NCI-H526 (cell line): ENCODE measurements around the gene EVL.

Experiments
- DNase-seq, 2 experiments: peaks; one replicate each; lab custom pipeline; 2025; lab: John Stamatoyannopoulos, UW

The EVL gene

DNA sequence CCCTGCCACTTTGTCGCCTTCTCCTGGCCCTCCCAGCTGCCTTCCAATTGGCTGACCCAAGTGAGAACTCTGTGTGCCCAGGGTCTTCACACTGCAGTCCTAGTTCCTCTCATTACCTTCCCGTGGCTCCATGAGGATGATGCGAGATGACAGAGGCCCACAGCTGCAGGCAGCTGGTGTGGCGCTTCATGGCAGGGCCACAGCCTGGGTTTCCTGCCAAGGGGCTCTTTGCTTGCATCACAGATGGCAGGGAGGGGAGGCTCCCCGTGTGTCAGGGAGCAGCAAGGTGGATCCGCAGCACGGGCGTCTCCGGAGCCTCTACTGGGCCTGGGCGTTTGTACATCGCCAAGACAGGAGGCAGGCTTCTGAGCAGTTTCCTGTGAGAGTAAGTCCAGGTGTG, 65.3 kb downstream of the EVL start:
- DNase-seq, result peak in 1 of 2 experiments; percentile 49

DNA sequence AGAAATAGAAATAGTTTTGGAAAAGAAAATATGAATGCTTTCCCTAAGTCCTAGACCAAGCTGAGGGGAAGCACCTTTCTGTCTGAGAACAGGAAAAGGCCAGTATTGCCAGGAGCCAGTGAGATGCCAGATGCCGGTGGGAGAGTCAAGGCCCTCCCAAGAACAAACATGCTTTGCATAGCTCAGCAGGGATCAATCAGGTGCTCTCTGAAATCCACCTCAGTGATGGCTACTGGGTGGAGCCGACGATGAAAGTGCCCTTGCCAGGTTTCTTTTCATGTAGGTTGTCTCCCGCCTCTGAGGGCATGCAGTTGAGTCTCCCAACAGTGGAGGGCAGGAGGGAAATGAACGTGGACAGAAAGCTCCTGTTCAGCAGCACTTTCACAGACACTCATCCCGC, 66.0 kb downstream of the EVL start:
- peak; percentile 93 to 96 for DNase-seq

DNA sequence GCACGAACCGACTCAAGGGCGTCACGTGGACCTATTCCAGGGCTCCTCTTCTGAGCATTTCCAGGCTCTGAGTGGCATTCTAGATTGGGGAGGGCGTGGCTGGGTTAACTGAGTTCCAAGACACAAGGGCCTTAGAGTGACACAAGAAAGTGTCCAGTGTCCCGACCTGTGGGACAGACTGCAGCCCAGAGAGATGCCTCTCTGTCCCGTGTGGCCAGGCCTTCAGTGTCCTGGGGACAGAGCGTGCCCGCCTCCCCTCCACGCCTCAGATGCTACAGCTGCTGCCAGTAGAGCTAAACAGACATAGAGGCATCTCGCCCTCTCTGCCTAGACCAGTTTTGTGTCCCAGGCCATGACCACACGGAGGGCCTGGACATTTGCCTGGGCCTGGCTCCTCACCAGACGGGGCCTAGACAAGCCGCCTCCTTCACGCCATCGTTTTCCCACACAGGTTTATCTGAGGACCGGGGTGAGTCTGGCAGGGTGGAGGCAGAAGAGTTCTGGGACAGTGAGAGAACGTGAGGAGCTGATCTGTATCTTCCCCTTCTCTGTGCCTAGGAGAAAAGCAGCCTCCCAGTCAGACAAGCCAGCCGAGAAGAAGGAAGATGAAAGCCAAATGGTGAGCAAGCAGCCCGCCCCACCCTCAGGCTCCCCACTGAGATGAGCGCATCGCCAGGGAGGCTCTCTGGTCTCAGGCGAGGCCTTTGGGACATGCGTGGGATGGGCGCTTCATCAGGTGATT, 67.1 kb downstream of the EVL start:
- DNase-seq, result no peak

DNA sequence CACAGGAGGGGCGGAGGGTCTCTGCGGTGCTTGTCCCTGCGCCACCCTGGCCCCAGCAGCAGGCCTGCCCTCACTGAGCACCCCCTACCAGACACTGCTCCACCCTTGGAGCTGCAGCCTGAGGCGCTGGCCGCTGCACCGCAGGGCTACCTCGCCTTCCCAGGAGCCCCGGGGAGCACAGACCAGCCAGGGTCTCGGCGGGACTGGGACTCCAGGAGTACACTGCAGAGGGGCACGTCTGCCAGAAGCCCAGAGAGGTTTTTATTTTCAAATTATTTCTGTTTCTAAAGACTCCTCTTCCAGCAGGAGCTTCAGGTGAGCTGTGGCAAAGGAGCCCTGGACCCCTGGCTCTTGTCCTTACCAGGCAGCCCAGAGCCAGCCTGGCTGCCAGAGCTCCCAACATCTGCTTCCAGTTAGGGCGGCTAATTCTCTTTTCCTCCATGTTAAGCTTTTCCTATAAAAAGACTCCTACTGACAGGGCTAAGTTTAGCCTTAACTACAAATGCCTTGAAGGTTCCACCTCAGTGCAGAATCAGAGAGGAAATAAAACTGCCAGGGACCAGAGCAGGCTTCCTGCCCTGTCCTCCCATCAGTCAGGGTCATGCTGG, 67.8 kb downstream of the EVL start:
- no peak for DNase-seq

DNA sequence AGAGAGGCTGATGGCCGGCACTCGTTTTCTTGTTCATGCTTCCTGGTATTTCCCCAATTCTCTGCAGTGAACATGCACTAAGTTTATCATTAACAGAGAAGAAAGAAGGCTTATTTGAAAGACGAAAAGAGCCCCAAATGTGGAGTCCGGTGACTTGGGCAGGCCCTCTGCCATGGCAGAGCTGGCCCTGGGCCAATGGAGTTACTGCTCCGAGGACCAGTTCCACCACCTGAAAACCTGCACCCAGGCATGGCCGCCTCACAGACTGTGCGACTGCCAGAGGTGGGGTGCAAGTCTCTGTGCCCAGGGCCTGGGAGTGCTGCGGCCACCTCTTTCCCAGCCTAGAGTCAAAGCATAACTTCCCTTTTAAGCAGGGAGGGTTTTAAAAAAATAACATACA, 69.4 kb downstream of the EVL start:
- no peak for DNase-seq

DNA sequence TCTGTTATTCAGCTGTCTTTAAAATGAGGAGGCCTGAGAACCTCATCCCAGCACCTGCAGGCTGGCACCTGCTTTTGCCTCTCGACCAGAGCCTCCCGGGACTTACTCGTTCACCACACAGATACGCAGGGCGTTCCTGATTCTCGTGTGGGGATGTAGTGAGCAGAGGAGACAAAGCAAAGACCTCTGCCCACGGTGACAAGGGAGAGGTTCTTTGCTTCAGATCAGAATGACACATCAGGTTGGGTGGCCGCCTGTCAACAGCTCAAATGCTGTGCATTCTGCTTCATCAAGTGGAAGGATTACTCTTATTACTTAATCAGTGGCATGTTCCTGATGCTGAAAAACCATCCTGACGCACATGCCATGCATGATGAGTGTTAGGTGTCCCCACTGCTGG, 69.9 kb downstream of the EVL start:
- no peak for DNase-seq

DNA sequence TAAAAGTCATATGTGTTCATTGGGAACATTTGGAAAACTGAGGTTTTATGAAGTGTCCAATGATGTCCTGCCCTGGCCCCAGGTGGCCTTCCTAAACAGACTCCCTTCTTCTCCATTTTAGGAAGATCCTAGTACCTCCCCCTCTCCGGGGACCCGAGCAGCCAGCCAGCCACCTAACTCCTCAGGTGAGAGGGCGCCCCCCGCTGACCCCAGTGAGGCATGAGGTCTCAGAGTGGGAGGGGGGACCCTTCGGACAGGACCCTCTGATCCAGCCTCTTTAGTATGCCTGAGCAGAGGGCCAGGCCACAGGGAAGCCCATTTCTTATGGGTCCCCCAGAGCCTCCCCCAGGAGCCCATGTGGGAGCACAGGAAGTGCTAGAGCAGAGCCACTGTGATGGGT, 70.6 kb downstream of the EVL start:
- no peak for DNase-seq

DNA sequence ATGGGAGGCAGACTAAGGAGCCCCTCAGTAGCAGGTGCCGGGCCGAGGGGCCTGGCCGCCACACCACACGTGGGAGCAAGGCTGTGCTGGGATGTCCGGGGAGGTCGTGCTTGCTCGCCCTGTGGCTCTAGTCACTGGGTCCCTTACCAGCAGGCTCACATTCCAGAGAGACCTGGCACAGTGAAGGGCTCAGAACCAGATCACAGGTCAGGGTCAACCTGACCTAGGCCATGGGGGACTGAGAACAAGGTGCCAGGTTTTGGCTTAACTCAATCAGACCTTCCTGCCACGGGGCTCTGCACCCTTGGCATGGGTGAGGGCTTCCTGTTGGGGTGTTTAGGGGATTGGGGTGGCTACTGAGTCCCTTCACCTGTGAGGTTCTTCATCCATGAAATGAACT, 72.0 kb downstream of the EVL start:
- DNase-seq, result no peak

DNA sequence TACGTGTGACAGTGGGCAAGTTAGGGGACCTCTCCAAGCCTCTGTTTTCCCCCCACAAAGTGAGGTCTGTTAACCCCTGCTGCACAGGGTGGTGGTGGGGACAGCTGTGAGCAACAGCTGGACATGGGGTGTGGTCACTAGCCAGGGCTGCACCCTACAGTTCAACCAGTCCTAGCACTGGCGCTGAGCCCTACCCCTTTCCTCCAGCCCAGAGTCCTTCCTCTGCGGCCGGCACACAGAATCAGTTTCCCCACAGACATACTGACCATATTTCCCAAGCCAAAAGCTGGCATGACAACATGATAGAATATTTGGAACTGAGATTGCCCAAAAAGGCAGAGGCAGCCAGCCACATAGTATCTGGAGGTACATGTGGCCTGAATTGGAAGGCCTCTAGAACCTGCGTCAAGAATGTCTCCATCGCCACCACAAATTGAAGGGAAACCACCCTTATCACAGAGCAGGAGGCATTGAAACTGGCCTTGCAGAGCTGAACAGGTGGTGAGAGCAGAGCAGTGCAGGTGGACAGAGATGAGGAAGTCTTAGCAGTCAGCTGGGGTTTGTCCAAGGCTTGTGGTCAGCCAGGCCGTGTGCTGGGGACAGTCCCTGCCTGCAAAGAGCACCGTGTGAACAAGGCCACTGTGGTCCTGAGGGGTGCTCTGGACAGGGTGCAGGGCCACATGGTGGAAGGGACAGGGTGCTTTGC, 73.0 kb downstream of the EVL start:
- DNase-seq, result no peak

DNA sequence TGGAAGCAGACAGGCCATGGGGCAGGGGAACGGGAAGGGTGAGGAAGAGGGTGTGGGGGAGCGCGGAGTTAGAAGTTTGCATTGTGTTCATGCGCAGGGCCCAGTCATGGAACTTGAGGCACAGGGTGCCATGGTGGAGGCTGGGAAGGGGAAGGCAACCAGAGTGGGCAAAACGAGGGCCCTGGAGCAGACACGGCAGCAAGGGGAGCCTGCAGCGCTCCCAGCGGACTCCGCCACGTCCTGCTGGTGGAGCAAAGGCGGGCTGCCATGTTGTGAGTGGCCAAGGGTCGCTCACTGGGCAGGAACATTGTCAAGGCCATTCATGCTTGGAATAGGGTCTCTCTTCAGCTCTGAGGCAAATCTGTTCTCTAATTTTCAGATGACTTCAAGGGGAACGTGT, 73.7 kb downstream of the EVL start:
- no peak for DNase-seq

DNA sequence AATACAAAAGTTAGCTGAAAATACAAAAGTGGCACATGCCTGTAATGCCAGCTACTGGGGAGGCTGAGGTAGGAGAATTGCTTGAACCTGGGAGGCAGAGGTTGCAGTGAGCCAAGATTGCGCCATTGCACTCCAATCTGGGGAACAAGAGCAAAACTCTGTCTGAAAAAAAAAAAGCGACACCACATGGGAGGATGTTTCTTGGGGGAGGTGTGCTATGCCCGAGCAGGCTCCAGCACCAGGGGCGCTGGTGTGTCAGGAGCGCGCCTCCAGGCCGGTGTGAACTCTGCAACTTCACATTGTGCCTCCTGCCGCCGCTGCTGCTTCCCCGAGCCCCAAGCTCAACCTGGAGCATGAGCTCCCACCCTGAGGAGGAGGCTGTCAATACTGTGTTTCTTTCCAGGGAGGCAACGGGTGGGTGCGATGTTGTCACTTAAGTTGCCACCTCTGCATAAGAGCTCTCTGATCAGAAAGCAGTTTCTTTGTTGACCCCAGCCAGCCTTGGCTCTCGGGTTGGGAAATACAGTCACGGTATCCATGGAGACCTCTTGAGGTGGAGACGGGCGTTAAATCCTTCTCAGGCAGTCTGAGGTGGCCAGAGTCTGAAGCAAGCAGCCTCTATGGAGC, 75.3 kb downstream of the EVL start:
- no peak for DNase-seq

DNA sequence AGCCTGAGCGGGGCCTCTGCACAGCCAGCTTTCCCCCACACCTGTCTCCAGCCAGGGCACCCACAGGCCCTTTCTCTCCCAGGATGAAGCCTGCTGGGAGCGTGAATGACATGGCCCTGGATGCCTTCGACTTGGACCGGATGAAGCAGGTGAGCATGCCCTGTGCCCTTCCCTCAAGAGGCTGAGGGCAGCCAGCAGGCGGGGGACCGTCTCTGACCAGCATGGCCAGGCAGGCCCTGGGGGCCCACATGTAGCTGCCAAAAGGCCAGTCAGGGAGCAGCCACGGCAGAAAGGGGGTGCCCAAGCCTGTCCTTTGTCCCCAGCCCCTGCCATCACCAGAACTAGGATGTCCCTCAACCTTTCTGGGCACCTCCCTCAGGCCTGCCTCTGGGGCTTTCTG, 75.9 kb downstream of the EVL start:
- no peak for DNase-seq

DNA sequence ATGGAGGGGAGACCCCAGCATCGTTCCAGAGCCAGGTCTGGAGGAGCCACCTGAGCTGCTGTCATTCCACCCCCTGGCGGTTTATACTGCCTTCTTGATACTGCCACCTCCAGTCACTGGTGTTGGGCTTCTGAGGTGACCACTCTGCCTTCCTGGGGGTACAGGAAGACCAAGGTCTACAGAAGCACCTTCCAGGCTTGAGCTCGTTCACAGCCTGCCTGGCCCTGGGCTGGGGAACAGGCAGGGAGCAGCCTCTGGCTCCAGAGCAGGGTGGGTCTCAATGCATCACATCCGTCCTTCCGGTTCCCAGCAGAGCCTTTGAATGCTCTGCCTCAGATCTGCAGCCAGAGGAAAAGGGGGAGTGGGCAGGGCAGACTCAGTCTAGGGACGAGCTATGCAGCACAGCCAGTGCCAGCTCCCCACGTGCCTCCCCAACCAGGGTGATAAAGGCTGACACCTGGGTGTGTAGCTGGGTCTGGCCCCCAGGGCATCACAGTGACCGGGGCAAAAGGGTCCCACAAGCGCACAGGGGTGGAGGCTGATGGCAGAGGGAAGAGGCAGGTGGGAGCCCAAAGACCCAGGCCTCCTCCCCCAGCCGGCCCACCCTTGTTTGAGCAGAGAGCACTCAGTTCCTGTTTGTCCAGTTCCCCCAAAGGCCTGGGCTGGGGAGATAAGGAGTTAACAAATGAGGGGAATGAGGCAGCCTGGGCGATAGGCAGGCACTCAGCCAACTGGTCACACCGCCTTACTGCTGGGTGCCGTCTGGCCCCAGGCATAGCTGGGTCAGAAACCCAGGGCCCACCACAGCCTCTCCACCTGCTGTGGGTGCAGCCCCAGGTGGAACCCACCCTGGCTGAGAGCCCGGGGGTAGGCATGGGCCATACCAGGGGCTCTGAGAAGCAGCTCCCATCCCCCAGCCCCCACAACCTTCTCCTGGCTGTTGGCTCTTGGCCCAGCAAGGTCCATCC, 77.1 kb downstream of the EVL start:
- DNase-seq, result no peak

DNA sequence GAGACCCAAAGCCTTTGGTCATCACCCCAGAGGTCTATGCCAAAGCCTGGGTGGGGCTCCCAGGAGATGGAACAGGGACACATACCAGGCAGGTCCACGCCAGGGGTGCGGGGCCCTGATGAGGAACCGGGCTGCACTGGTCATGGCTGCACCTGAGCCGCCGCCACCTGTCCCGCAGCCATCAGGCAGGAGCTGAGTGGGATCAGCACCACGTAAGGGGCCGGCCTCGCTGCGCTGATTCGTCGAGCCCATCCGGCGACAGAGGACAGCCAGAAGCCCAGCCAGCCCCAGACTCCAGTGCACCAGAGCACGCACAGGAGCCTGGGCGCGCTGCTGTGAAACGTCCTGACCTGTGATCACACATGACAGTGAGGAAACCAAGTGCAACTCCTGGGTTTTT, 78.3 kb downstream of the EVL start:
- DNase-seq, result no peak

DNA sequence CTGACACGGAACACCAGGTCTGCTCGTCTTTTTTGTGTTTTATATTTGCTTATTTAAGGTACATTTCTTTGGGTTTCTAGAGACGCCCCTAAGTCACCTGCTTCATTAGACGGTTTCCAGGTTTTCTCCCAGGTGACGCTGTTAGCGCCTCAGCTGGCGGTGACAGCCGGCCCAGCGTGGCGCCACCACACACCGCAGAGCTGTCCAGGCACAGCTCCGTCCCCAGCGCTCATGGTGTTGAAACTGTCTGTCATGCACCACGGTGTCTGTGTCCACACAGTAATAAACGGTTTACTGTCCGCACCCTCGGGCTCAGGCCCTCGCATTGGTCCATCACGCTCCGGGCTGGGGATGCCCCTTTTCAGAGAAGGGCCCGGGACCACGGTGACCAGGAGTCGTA, 78.7 kb downstream of the EVL start:
- no peak for DNase-seq

DNA sequence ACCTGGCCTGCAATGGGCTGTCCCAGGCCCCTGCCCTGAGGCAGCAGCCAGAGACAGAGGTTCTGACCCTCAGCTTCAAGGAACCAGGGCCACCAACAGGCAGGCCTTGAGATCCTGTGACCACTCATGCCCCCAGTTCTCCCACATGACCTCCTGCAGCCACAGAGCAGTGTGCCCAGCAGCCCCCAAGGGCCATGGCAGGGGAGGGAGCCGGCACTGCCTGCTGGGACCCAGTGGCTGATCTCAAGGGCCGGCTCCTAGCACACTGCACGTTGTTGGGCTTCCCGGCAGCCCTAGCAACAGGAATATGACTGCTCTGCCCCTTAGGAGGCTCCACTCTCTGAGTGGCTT, 79.4 kb downstream of the EVL start:
- DNase-seq, result no peak

DNA sequence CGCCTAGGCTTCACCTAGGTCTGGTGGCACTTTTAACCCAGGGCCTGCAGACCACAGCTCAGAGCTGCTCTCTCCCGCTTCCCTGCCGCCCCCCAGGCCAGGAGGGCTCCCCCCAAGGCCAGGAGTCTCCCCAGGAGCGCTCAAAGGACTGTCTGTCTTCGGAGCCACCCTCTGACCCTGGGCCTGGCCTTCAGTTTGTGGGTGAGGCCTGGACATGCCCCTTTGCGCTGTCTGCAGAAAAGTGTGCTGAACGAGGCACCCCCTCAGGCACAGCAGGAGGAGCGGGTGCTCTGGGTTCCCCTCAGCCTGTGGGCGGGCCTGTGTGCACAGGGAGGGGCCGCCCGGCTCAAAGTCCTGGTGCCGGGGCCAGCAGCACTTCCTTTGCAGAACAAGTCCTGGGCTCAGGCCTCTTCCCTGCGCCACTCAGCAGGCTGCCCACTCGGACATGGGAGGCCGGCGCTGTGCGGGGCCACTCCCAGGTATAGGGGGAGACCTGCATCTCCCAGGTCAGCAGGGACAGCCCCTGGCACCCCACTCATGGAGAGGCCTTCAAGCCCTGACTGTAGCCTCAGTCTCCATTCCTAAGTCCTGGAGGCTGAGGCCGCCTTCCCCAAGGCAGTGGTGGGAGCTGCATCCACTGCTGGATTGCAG, 79.9 kb downstream of the EVL start:
- no peak for DNase-seq

DNA sequence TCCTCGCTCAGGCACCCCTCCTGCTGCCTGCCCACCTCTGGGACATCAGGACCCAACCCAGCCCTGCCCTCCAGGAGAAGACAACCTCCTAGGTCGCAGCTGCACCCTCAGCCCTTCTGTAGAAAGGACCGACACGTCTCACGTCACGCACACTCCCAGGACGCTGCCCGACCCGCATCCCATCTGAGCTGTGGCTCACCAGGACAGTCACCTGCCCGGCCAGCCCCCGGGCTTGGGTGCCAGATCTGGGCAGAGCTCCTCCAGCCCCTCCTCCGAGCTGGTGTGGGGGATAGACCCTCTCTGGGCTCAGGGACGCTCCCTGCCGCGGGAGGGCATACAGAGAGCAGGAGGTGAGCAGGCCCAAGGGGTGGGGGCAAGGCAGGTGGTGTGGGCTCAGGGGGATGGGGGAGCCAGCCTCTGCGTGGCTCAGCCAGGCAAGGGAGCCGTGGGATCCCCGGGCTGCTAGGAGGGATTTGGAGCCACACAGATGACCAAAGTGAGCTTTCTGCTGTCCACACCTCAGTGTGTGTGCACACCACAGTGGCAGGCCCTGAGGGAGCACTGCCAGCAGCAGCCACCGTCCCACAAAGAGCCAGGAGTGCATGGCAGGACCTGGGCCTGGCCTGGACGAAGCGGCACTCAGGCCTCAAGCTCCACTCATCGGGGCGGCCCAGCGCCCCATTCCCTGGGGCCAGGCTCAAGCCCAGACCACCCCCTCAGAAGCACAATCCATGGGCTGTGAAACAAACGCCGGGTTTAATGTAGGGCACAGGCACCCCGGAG, 80.7 kb downstream of the EVL start:
- DNase-seq, result no peak

DNA sequence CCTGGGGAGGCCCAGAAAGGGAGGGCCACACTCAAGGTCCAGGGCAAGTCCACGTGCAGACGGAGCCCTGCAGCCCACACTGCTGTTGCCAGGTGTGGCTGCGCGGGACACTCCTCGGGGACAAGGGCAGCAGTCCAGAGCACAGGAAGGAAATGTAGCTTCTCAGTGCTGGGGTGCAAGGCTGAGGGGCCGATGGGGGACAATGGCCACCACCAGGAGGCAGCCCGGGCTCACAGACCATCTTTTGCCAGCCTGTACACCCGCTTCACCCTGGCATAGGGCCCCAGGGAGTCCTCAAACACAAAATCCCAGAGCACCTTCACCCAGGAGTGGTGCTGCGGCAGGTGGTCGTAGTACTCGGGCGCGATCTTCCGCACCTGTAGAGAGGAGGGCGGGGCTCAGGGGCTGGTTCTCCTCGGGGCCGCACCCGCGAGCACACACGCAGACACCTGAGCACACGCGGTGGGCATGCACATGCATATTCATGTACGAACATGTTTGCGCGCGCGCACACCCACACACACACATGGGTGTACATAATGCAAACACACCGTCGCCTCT, 81.4 kb downstream of the EVL start:
- DNase-seq, result peak; percentile 32 to 58

DNA sequence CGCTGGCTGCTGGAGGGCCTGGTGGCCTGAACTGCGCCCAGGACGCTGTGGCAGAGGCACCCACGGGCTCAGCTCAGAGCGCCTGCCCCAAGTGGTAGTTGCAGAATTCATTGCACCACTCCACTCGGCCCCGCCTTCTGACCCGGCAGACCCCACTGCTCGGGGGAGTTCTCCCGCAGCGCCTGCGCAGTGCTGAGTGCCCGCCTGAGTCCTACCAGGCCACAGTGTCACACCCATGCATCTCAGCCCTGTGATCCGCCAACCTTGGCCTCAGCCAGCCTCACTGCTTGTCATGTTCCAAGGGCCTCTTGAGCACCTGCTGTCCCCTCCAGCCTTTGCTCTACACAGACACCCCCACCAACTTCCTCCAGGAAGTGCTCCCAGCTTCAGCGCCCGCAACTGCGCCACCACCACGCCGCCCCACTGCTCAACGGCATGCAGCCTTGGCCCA, 82.0 kb downstream of the EVL start:
- peak in 1 of 2 experiments; percentile 27 for DNase-seq
